Right lobe of liver (tissue), 6 donors: ENCODE results near the gene TRIL. TPM values are rescaled to one million over a fixed set of nuclear protein-coding genes. Genes with fewer than 3 reads are reported as not detected.

Experiments used
- ATAC-seq, 4 donors: fragments of 200-7000 bp; cut with Tn5 transposase; one replicate each; pipeline ENCODE4 v1.9.1; 2020; ENCODE audit warnings: mild to moderate bottlenecking in 4 of 4, moderate library complexity in 4 of 4
- DNase-seq, 3 donors: peaks; one replicate each; pipeline ENCODE4 v3.0.0-alpha.2; 2020
- H3K27ac ChIP-seq, 3 donors: fragments of 200-600 bp; one replicate each; pipeline ENCODE4 v1.8.0; 2022
- H3K27me3 ChIP-seq, 2 donors: fragments of 200-600 bp; one replicate each; pipeline ENCODE4 v1.8.0; 2022
- H3K36me3 ChIP-seq, 4 donors: fragments of 200-600 bp; sonication (generic) in 1 of 4; one replicate each; pipeline versions ENCODE4 v1.5.1 to v1.8.0; 2017 to 2022; ENCODE audit warnings: control low read depth in 1 of 4
- H3K4me1 ChIP-seq, 4 donors: fragments of 200-600 bp; sonication (generic) in 1 of 4; one replicate each; pipeline versions ENCODE4 v1.5.1 to v1.8.0; 2017 to 2022; ENCODE audit warnings: control low read depth in 1 of 4
- H3K4me3 ChIP-seq, 3 donors: fragments of 200-600 bp; one replicate each; pipeline ENCODE4 v1.8.0; 2022
- H3K9me3 ChIP-seq, 4 donors: fragments of 200-600 bp; sonication (generic) in 1 of 4; one replicate each; pipeline versions ENCODE4 v1.5.1 to v1.8.0; 2017 to 2022; ENCODE audit warnings: control low read depth in 1 of 4
- POLR2A ChIP-seq: fragments of 450-650 bp; IDR thresholded peaks from one replicate; pipeline ENCODE4 v1.6.1; 2017; ENCODE audit warnings: antibody characterized with exemption, mild to moderate bottlenecking
- WGBS: methylation state at CpG from one replicate; pipeline ENCODE4 v1.1.6; 2018; ENCODE audit warnings: low coverage, low lambda C conversion rate; ENCODE audit not compliant: insufficient coverage; ENCODE audit errors: missing lambda C conversion rate; 5-methylcytosine and 5-hydroxymethylcytosine counted together
- intact Hi-C, 2 donors: fragments of 100-400 bp; cut with DNase I; formaldehyde crosslinking; loops; one replicate each; pipeline versions ENCODE4 v1.11.2 to v1.14.1; 2022
- total RNA-seq, 6 experiments: library from RNA; depleted of rRNA in 2 of 6; stranded (reverse); fragments of >200 nt in 2 of 6; fragmentation: NEBNext Ultra II Directional in 3 of 6; extraction: Animal tissue kit (Norgen Biotek cat#: 25700) in 3 of 6; gene quantifications; one replicate each; pipeline versions ENCODE4 v1.1.0 to v1.2.4, GENCODE V29; 2016 to 2023
- TF ChIP-seq, protein P1 (sequence below), 4 donors: fragments of 200-600 bp in 3 of 4; fragments of 450-650 bp in 1 of 4; IDR thresholded peaks; one replicate each; pipeline versions ENCODE4 v1.5.1 to v1.8.0; 2016 to 2022; ENCODE audit warnings: antibody characterized with exemption in 4 of 4, mild to moderate bottlenecking in 2 of 4
- donor health status: DM: no; HTN: yes; CAD: no.
- donor health status: DM: no; HTN: no; CAD: no.
- donor health status: DM: no; HTN: no; CAD: no.
- donor health status: DM: no; HTN: yes; CAD: no.
- donor health status: DM: no; HTN: yes; CAD: no.

TRIL gene
- total RNA-seq, 6 experiments from 2014 or later: 0.12 to 0.29 (median 0.21) TPM

DNA sequence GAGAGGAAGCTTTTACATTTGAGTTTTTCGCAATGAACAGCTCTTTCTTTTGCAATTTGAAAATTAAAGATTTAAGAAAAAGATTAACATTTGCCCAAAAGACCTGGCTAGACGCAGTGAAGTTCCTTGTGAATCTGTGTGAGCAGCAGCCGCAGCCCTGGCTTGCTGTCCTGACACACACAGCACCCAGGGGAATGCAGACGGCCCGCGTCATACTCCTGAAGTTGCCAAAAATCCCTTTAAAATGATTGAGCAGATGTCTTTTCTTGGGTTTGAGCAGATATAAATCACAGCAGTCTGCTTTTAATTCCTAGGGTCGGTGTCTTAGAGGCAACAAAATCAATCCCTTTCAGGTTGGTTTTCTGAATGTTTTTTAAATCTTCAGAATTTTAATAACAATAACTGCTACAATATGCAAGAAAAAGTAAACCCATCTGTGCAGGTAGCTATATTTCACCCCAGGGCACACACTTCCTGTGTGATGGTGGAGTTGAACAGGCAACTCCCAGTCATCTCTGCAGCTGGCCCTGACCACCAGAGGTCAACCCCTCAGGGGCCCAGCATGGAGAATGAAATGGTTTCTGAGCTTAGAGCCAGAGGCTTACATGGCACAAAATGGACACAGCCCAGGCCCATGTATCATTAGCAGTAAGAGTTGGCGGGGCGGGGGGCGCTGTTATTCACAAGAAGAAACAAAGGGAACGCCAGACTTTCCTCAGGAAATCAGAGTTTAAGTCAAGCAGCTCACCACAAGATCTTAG lies 32.2 kb upstream of the TRIL start:
- Histone ChIP-seq H3K27me3 (no peaks in the 10 kb centered on the region), H3K4me1 (no peaks in the 10 kb centered on the region), H3K36me3 (no peaks in the 10 kb centered on the region), H3K9me3 (no peaks in the 10 kb centered on the region), H3K4me3 (no peak overlapping the region), H3K27ac (no peak overlapping the region)
- 86% methylated on average over 11 of the region's 11 CpGs for WGBS
- TF ChIP-seq, protein P1, sequence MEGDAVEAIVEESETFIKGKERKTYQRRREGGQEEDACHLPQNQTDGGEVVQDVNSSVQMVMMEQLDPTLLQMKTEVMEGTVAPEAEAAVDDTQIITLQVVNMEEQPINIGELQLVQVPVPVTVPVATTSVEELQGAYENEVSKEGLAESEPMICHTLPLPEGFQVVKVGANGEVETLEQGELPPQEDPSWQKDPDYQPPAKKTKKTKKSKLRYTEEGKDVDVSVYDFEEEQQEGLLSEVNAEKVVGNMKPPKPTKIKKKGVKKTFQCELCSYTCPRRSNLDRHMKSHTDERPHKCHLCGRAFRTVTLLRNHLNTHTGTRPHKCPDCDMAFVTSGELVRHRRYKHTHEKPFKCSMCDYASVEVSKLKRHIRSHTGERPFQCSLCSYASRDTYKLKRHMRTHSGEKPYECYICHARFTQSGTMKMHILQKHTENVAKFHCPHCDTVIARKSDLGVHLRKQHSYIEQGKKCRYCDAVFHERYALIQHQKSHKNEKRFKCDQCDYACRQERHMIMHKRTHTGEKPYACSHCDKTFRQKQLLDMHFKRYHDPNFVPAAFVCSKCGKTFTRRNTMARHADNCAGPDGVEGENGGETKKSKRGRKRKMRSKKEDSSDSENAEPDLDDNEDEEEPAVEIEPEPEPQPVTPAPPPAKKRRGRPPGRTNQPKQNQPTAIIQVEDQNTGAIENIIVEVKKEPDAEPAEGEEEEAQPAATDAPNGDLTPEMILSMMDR (IDR thresholded peaks at IDR 0.05): no peak
- TF ChIP-seq POLR2A: no peak
- ATAC-seq: no peak
- no peak for DNase-seq
- intact Hi-C loops: no loop called here

DNA sequence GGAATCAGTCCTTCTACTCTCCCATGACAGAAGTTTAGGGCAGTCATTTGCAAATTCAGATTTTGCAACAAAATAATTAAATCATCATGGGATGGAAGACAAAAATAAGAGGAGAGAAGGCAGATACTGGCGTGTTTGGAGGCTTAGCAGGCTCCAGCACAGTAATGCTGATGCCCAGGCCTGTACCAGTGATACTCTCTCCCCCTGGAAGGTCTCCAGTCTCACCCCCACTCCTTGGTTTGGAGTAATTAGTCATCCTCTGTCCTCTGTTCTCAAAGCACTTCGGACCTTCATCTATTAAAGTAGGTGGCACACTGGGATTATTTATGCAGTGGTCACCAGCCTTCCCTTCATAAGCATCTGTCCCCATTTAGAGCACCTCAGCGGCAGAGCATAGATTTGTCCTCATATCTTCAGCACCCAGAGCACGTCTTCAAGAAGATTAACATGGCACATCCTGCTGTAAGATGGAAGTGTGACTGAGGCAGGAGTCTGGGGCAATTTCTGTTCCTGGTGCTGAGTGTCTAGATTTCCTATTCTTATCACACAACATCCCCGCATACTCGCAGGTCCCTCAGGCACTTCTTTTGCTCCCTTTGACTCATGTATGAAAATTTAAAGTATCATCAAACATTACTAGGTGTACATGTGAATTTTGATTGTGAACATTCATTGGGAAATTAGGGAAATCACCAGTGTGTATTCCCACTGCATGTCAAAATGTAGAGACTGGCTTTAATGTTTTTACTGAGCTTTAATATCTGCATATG lies 31.3 kb upstream of the TRIL start:
- DNase-seq (no peak), ATAC-seq (no peak)
- Histone ChIP-seq H3K27me3 (no peaks in the 10 kb centered on the region), H3K9me3 (no peaks in the 10 kb centered on the region), H3K36me3 (no peaks in the 10 kb centered on the region), H3K27ac (no peak overlapping the region), H3K4me3 (no peak overlapping the region), H3K4me1 (no peaks in the 10 kb centered on the region)
- WGBS: 75% methylated on average over 6 of the region's 6 CpGs
- no peak for TF ChIP-seq POLR2A
- TF ChIP-seq, protein P1 (IDR thresholded peaks at IDR 0.05): no peak
- intact Hi-C loops: no loop called here

DNA sequence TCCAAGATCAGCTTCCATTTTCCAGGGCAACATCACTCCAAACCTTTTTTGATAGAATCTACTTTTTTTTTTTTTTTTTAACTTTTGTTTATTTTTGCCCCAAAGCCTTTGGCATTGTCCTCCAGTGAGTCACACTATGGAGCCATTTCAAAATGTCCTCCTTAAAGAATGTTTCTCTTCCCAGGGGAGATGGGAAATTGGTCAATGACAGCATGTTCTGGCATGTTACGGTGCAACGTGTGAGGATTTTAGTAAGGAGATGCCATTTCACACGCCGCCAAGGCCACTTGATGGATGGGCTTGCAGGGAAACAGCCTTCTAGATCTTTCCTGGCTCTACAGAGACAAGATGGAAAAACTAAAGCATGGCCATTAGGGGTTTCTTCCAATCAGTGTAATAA lies 30.7 kb upstream of the TRIL start:
- no peak for DNase-seq
- H3K9me3 ChIP-seq: no peaks in the 10 kb centered on the region
- TF ChIP-seq, protein P1 (IDR thresholded peaks at IDR 0.05): no peak
- no peak for TF ChIP-seq POLR2A
- ATAC-seq: no peak
- no peak overlapping the region for H3K27ac ChIP-seq
- H3K27me3 ChIP-seq: no peaks in the 10 kb centered on the region
- 87% methylated on average over 4 of the region's 4 CpGs for WGBS
- no peak overlapping the region for H3K4me3 ChIP-seq
- no peaks in the 10 kb centered on the region for H3K36me3 ChIP-seq
- intact Hi-C loops: no loop called here
- H3K4me1 ChIP-seq: no peaks in the 10 kb centered on the region

DNA sequence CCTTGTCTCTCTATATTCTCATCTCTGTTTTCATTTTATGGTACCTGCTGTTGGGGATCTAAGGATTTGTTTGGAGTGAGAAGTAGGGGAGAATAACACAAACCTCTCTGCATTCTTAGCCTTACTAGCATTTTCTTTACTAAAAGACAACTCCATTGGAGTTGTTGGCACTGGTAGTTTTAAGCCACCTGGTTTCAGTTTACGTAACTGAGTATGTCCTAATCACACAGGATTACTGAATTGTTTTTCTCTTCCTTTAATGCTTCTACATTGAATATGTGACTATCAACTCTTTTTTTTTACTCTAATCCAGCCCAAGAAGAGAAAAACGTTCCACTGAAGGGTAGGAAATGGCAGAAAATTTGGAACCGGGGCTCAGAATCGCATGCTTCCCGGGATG lies 30.0 kb upstream of the TRIL start:
- H3K4me3 ChIP-seq: no peak overlapping the region
- H3K36me3 ChIP-seq: no peaks in the 10 kb centered on the region
- no peaks in the 10 kb centered on the region for H3K9me3 ChIP-seq
- WGBS: 75% methylated on average over 5 of the region's 5 CpGs
- H3K27ac ChIP-seq: no peak overlapping the region
- no peaks in the 10 kb centered on the region for H3K27me3 ChIP-seq
- intact Hi-C loops: no loop called here
- ATAC-seq: no peak
- H3K4me1 ChIP-seq: no peaks in the 10 kb centered on the region
- DNase-seq: no peak
- TF ChIP-seq POLR2A: no peak
- TF ChIP-seq, protein P1 (IDR thresholded peaks at IDR 0.05): no peak
